MM.1S (cell line): Measurements from ENCODE around the gene DNAJC30.

Experiments
- EZH2 ChIP-seq: fragments of 300-600 bp; sonication (generic); optimal IDR thresholded peaks from 2 replicates; pipeline ENCODE3; 2017; ENCODE audit warnings: low read depth, mild to moderate bottlenecking, antibody characterized with exemption, low read length, mixed read lengths
- TF ChIP-seq, protein P1 (sequence below): fragments of 300-600 bp; sonication (generic); IDR thresholded peaks from 2 replicates; pipeline ENCODE4 v1.5.1; 2016; ENCODE audit warnings: antibody characterized with exemption, low read length, mixed read lengths

GRCh38 chr7:73718905-73719805 is 35.9 kb upstream of the DNAJC30 start, which contains the start of gene STX1A:
- TF ChIP-seq, protein P1, sequence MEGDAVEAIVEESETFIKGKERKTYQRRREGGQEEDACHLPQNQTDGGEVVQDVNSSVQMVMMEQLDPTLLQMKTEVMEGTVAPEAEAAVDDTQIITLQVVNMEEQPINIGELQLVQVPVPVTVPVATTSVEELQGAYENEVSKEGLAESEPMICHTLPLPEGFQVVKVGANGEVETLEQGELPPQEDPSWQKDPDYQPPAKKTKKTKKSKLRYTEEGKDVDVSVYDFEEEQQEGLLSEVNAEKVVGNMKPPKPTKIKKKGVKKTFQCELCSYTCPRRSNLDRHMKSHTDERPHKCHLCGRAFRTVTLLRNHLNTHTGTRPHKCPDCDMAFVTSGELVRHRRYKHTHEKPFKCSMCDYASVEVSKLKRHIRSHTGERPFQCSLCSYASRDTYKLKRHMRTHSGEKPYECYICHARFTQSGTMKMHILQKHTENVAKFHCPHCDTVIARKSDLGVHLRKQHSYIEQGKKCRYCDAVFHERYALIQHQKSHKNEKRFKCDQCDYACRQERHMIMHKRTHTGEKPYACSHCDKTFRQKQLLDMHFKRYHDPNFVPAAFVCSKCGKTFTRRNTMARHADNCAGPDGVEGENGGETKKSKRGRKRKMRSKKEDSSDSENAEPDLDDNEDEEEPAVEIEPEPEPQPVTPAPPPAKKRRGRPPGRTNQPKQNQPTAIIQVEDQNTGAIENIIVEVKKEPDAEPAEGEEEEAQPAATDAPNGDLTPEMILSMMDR = no peak; the same call in 1 of the 2 replicates
- TF ChIP-seq EZH2 = no peak
